HG02763 (cell line): ENCODE measurements around the gene COL5A3.
"Not testable (repeated sequence)": the region's sequence is repeated elsewhere in the genome, so short reads cannot be mapped to it uniquely, and the experiment has no call there.

ENCODE experiments used
- ATAC-seq: cut with Tn5 transposase; IDR thresholded peaks from one replicate; pipeline ENCODE4 v1.9.1; 2021; ENCODE audit warnings: mild to moderate bottlenecking, moderate library complexity; ENCODE audit not compliant: unreplicated experiment

COL5A3 gene

DNA sequence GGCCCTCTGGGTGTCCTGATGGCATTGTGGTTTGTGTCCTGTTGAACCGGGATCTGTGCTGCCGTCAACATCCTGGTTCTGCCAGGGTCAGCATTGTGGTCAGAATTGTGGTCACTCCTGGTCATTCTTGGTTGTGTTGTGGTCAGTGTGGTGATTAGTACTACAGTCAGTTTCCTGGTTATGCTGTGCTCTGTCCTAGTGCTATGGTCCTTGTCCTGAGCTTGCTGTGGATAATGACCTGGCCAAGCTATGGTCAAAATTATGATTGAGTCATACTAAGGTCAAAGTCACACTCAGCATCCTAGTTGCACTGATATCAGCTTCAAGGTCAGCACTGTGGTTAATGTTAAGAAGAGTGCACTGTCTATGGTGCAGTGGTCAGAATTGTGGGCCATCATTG, 69.5 kb downstream of the COL5A3 start:
- ATAC-seq, result no peak

DNA sequence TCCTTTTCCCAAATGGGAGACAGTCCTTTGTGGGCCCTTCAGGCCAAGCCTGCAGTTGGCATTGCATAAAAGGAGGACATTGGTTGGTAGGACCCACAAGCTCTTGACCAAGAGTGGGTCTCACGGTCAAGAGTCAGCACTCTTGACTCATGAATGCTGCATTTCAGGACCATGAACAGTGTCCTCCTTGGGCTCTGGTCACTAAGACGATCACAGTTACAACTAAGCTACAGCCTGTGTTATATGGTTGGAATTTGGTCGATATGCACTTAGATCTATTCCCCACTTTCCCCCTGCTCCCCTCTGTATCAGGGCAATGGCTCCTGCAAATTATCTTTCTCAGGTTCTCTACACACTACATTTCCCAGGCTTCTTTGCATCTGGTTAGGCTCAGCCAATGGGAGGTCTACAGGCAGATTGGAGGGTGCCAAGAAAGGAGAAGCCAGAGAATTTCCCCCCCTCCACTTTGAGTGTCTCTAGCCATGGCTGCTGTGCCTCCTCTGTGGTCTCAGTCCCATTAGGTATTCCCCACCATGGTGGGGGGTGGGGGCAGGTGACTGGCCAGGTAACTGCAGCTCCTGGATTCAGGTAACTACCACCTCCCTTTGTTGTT, 70.9 kb downstream of the COL5A3 start:
- ATAC-seq, result no peak

DNA sequence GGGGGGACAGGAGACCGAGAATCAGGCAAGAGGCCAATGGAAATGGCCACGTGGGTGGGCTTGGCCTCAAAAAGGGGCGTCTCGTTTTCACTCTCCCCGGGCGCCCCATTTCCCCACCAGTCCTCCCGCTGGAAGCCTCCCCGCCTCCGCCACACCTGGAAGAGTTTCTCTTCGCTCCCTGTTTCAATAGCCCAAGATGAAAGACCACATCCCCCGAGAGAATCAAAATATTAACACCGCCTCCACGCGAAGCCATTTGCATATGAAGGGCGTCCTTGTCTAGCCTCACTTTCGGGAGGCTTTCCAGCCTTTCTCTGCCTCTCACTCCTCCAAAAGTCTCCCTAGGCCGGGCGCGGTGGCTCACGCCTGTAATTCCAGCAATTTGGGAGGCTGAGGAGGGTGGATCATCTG, 73.3 kb downstream of the COL5A3 start:
- no peak for ATAC-seq

DNA sequence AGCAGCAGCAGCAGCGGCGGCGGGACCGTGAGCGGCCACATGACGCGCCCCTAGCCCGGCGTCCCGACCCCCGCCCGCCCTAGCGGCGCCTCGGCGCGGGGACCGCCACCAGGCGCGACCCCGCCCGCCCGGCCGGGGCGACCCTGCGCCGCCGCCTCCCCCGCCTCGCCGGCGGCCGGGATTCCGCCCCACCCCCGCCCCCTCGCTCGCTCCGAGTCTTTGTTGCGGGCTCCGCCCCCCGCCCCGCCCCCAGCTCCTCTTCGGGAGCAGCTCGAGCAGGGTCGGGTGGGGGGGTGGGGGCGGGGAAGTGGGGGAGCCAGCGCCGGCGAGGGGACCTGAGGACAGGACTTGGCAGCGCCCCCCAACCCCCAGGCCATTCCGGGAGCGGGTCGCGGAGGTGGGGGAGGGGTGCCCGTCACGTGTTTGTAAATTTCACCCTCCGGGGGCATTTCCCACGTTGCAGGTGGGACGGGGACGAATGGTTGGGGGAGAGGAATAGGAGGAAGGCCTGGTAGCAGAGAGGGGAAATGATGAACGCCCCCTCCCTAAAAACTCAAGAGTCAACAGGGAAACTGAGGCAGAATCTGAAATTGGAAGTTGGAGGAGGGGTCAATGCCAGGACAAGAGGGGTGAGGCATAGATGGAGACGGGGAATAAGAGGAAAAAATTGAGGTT, 73.8 kb downstream of the COL5A3 start, which contains the start of gene OLFM2:
TSS of gene OLFM2 (minus strand) at position 190 of the 675 bp plus-strand sequence. CDS start at position 41, 149 bp downstream.
- ATAC-seq, result no peak

DNA sequence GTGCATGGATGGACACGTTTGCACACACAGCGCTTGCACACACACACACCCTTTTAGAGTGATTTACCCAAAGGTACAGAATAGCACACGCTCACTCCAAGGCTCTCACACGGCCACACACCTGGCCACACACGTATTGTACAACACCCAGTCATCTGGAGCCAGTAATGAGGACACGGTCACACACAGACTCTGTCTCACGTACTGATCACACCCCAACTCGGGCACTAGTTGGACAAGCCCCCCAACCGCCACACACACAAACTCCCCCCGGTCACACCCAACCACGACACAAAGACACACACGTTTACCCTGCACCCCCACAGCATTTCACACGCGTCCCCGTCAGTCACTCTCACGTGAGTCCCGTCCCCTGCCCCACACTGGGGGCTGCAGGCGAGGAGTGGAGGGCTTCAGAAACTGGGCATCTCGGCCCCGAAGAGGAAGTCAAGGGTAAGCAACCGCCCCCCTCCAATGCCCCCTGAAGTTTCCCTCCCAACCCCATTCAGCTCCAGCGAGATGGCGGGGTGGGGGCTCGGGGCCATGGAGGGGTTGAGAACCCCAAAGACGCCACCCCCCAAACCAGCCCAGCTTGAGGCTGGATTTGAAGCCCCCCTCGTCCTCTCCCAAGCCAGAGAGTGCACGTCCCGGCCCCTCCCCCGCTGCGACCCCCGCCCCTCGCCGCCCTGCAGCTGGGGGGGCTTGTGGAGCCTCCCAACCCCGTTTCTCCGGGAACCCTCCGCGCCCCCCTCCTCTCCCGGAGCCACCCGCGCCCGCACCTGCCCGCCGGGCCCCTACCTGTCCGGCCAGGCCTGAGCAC, 74.6 kb downstream of the COL5A3 start:
- ATAC-seq, result no peak

DNA sequence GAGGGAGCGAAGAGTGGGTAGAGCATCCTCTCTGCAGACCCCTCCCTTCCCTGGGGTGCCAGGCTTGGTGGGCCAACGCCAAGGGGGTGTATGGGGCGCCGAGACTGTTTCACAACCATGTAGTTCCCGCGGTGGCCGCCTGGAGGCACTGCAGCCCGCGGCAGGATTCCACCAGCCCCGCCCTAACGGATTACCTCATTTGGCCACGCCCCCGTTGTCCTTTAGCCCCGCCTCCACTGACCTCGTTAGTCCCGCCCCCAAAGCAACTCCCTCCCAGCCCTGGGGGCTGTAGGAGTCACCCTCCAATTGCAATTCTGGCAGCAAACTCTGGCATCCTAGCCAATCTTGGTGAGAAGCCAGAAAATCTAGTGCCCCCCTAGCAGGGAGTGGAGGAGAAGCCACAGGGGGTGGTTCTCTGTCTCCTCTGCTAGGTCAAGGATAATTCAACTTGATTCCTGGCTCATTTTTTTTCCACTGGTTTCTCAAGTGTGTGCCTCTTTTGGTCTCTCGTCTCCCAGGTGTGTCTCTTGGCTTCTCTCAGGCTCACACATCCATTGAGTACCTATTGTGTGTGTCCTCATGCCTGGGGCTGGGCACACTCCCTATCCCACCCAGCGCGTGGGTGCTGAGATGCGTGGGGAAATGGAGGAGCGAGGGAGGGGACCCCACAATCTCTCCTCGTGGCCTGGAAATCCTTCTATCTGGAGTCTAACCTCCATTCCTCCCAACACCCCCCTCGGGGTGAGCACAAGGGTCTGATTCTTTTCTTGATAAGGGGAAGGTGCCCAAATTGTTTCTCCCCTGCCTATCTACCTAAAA, 76.0 kb downstream of the COL5A3 start:
- ATAC-seq, result no peak

DNA sequence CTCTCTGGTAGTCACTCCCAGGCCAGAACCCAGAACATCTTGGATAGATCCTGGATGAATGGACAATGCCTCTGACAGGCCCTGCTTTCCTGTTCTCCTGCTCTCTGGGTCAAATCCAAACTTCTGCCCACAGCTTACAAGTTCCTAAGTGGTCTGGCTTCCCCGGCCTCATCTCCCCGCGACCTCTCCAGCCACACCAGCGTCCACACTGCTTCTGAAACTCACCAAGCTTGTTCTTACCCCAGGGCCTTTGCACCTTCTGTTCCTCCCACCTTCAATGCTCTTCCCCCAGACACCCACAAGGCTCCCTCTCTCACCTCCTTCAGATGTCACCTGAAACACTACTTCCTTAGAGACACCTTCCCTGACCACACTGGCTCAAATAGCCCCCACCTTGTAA, 77.5 kb downstream of the COL5A3 start:
- ATAC-seq, result no peak

DNA sequence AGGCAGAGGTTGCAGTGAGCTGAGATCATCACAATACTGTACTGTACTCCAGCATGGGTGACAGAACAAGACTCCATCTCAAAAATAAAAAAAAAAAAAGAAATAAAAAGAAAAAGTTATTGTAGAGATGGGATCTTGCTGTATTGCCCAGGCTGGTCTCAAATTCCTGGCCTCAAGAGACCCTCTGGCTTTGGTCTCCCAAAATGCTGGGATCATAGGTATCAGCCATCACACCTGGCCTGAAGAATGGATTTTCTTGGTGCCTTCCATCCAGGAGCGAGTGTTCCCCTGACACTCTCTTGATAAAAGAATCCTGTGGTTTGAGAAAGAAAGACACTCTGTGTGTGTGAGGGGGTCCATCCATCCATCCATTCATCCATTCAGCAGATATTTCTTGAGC, 78.7 kb downstream of the COL5A3 start:
- ATAC-seq, result no peak

DNA sequence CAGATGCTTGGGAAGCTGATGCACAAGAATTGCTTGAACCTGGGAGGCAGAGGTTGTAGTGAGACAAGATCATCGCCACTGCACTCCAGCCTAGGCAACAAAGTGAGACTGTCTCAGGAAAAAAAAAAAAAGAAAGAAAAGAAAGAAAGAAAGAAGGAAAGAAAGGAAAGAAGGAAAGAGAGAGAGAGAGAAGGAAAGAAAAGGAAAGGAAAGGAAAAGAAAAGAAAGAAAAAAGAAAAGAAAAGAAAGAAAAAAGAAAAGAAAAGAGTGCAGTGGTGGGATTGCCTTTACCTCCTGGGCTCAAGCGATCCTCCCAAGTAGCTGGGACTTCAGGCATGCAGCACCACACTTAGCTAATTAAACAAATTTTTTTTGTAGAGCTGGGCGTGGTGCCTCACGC, 86.9 kb downstream of the COL5A3 start:
- no peak for ATAC-seq

DNA sequence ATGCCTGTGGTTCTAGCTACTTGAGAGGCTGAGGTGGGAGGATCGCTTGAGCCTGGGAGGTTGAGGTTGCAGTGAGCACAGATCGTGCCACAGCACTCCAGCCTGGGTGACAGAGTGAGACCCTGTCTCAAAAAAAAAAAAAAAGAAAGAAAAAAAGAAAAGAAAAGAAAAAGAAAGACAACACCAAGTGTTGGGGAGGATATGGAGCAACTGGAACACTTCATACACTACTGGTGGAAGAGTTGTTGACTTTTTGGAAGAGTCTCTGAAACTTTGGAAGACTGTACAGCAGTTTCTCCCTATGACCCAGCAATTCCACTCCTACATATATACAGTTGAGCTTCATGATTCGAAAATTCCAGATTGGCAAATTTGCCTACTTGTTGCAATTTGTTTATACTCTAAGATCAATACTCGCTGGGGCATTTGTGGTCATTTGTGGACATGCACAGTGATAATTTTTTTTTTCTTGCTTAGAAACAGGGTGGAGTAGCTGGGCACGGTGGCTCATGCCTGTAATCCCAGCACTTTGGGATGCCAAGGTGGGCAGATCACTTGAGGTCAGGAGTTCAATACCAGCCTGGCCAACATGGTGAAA, 87.4 kb downstream of the COL5A3 start:
- ATAC-seq, result not testable (repeated sequence)

DNA sequence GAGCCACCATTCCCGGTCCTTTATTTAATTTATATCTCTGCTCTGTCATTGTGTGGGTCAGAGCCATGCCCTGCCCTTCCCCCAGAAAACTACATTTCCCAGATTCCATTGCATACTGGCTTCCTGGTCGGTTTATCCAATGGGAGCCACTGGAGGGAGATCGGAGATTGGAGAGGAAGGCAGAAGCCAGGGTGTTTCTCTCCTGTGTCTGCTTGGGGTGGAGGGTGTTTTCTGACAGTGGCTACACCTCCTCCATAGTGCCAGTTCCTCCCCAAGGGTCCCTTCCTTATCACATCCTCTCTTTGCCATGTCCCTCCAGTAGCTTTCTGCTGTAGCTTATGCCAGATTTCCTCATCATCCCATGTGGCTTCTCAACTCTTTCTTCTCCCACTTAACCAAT, 93.0 kb downstream of the COL5A3 start:
- ATAC-seq, result no peak

DNA sequence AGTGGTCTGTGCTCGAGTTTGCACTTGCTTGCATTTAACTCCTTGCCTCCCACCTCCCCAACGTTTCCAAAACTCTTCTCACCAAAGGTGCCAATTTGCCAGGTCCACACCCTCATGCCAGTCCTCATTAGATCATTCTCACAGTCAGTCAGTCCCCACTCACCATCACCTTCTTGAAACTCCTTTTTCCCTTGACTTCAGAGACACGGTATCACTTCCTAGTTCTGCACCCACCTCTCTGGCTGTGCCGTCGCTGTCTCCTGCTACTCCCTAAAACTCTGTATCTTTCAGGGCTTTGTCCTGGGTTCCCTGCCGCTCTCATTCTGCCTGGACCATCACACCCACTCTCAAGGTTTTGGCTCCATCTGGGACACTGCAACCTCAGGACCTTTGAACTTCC, 93.6 kb downstream of the COL5A3 start:
- ATAC-seq, result no peak

DNA sequence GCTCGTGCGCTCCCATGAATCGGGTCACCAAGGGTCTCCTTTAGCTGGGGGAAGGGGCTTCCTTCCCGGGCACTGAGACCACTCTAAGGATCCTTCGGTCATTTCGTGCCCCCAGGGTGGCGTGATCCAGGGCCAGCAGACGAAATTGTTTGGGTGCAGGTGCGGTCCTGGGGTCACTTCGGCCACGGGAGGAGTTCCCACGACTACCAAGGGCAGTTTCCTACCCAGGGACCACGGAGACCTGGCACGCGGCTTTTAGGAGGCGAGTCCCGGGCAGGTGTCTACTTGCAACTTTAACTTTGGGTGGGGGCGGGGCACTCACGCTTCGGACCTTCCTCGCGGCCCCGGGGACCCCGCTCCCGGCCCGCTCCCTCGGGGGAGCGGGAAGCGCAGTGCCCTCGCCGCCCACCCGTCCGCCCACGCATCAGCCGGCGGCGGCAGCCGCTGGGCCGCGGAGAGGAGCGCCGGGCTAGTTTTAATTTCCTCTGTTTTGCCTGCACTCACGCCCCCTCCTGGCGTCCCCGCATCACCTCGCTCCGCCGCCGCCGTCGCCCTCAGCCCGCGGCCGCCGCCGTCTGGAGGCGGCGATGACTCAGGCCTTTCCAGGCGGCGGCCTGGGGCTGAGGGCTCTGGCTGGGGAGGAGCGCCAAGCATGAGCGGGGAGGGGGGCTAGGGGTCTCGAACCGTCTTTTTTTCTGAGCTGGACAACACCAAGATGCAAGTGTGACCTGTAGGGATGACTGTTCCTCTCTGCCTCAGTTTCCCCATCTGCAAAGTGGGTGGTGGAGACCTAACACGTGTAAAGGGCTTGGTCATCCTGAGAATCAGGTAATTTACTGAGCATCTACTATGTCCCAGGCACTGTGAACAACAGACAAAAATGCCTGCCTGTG, 95.7 kb downstream of the COL5A3 start:
- ATAC-seq, result no peak

DNA sequence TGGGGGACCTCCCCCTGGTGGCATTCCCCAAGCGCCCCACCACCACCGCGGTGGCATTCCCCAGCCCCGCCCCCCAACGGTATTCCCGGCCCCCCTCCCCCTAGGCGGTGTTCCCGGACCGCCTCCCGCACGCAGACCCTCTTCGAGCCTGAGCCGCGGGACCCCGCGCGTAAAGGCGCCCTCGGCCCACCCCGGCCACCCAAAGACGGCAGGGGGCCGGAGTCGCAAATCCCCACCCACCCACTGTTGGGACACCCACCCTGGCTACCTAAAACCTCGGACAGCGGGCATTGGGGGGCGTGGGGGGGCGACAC, 96.3 kb downstream of the COL5A3 start:
- ATAC-seq, result no peak

DNA sequence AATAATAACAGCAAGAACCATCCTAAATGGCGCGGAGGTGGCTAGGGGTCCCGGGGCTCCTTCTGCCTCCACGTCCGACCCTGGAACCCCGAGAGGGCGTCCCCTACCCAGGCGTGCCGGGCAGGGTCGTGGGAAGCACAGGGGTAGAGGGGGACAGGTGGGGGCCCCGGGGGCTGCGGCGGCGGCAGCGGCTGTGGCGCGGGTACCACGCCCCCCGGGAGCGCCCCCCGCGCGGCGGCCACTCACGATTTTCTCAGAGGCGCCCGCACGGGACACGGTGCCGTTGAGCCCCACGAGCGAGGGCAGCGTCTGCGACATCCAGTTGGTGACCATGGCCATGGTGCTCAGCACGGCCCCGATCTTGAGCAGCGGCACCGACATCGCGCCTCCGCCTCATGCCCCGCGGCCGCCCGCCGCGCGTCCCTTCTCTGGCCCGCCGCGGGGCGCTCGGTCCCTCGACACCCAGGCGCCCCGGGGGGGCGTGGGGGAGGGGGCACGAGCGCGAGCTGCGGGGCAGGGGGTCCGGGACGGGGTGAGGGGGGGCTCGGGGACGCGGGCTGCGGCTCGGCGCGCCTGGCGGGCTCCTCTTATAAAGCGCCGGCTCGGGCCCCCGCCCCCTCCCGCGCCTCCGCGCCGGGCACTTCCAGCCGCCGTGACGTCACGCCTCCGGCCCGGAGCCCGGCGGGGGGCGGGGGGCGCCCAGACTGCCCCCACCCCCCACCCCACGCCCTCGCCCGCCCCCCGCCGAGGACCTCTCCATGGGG, 96.9 kb downstream of the COL5A3 start:
- ATAC-seq, result no peak

DNA sequence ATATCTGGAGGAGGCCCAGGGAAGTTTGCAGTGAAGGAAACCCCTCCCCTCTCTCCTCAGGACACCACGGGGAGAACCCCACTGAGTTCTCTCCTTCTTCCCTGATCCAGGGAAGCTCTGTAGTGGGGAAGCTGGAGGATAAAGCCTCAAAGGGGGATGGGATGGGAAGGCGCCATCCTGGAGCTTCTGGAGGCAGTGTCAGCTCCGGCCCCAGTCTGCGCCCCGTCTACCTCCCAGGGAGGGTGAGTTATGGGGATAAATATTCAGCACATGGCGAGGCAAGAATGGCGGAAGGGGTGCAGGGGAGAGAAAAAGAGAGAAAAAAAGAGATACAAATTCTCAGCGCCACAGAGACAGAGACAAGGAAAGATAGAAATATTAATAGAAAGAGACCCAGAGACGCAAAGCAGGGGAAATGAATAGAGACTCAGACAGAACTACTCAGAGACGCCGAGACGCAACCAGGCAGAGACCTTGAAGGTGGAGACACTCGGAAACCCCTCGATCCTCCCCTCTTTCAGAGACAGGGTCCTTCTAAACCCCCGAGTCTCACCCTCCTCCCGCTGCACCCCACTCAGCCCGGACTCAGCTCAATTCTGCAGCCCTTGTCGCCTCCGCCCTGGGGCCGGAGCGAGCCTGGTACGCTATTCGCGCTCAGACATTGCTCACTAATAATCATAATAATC, 97.6 kb downstream of the COL5A3 start:
- no peak for ATAC-seq

DNA sequence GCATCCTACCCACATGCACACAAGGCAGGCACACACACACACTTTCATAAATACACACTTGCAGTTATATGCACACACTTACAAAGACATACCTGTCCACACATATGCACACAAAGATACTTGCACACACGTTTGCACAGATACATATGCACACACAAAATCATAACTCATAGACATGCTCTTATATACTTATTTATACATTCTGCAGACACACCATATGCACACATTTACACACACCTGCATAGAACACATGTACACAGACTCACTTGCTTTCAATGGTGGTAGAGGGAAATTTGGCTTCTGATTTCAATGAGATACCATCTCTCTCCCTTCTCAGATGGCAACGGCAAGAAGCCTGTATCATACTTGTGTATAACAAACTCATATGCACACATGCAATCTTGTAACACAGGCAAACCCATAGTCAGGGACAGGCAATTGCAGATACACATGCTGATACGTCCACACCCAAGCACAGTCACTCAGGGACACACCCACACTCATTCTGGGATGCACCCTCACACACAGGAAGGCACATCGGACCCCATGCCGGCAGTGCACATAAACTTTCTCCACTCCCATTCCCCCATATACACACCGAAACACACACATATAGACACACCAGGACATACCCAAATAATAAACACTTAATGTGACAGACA, 98.6 kb downstream of the COL5A3 start:
- ATAC-seq, result no peak

DNA sequence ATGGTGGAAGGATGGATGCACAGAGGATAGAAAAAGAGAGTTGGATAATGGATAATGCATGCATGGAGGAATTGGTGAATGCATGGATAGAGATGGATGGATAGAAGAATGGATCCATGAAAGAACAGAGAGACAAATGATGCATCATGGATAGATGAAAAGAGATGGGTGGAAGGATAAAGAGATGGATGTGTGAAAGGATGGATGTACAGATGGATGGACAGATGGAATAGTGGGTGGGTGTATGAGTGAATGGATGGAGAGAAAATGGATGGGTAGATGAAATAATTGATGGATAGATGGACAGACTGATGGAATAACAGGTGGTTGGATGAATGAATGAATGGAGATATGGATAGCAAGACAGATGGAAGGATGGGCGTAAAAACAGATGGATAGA, 99.7 kb downstream of the COL5A3 start:
- ATAC-seq, result no peak
